ENCODE results near the gene OR5B3. TPM values are rescaled to one million over a fixed set of nuclear protein-coding genes. Genes with fewer than 3 reads are reported as not detected.

The OR5B3 gene
- total RNA-seq, 2 donors from 2014 or later, result not detected

DNA sequence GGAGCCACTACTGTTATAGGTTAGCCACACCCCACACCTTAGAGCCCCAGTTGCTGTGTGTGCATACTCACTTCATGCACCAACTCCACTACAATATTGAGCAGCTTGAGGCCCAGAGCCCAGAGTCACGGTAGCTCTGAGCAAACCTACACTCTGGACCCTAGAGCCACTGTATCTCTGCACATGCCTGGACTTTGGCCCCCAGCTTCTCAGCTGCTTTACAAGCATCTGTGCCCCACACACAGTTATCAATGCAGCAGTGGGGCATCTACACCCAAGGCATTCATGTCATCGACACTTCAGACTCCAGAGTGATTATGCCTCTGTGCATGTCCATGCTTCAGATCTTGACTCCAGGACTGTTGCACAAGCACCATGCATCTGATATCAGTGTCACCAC lies 37.6 kb upstream of the OR5B3 start:
- Mint-ChIP-seq H3K27me3 (ENCODE audit: insufficient read depth) (no peaks in the 10 kb centered on the region), H3K36me3 (ENCODE audit: low read depth) (no peaks in the 10 kb centered on the region), H3K27ac (no peak overlapping the region), H3K4me1 (no peaks in the 10 kb centered on the region), H3K9me3 (peaks cover 11% of the 10 kb centered on the region), H3K4me3 (no peak overlapping the region)
- H3K36me3 ChIP-seq (ENCODE audit: control insufficient read depth, insufficient read depth, low read length), result no peaks in the 10 kb centered on the region
- WGBS, 2 experiments (ENCODE audit: insufficient coverage in 1 of 2, insufficient read length in 1 of 2), result 86% methylated on average over 1 to 2 of the region's 2 CpGs
- DNase-seq, result no peak
- H3K4me3 ChIP-seq (ENCODE audit: low read length), result no peak overlapping the region
- H3K27me3 ChIP-seq (ENCODE audit: control insufficient read depth, insufficient read depth, low read length, poor library complexity, severe bottlenecking), result no peaks in the 10 kb centered on the region
- H3K9ac ChIP-seq (ENCODE audit: extremely low read depth, low read length, poor library complexity, severe bottlenecking), result no peak overlapping the region
- H3K27ac ChIP-seq (ENCODE audit: low read depth, low read length), result no peak overlapping the region
- H3K9me3 ChIP-seq (ENCODE audit: control insufficient read depth, low read length), result no peaks in the 10 kb centered on the region
- TF ChIP-seq, protein P1, sequence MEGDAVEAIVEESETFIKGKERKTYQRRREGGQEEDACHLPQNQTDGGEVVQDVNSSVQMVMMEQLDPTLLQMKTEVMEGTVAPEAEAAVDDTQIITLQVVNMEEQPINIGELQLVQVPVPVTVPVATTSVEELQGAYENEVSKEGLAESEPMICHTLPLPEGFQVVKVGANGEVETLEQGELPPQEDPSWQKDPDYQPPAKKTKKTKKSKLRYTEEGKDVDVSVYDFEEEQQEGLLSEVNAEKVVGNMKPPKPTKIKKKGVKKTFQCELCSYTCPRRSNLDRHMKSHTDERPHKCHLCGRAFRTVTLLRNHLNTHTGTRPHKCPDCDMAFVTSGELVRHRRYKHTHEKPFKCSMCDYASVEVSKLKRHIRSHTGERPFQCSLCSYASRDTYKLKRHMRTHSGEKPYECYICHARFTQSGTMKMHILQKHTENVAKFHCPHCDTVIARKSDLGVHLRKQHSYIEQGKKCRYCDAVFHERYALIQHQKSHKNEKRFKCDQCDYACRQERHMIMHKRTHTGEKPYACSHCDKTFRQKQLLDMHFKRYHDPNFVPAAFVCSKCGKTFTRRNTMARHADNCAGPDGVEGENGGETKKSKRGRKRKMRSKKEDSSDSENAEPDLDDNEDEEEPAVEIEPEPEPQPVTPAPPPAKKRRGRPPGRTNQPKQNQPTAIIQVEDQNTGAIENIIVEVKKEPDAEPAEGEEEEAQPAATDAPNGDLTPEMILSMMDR (conservative IDR thresholded peaks at IDR 0.05), result no peak
- H3K4me1 ChIP-seq (ENCODE audit: control insufficient read depth, insufficient read depth, low read length), result no peaks in the 10 kb centered on the region

DNA sequence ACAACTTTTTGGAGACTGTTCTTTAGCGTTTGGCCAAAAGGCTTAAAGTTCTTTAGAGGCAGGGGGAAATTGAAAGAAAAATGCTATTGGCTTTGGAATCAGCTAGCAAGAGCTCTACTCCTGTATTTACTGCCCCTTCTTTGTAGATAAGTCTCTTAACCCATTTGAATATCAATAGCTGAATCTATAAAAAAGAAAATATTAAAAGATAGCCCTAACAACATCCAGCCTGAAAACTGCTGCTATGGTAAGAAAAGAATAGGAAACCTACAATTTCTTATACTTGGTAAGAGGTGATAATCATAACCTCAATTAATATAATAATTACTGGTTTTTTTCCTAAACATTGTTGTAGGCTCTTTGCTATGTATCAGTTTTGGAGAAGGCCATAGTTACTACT lies 35.5 kb upstream of the OR5B3 start, which contains the start of gene OR5B12:
OR5B12 (minus strand) TSS at position 101 of the 400 bp plus-strand sequence. CDS start 2,085 bp downstream, outside the sequence.
- Histone ChIP-seq H3K9ac (ENCODE audit: extremely low read depth, low read length, poor library complexity, severe bottlenecking) (no peak within 1 kb of the TSS), H3K4me3 (ENCODE audit: low read length) (no peak within 1 kb of the TSS), H3K27ac (ENCODE audit: low read depth, low read length) (no peak within 1 kb of the TSS), H3K4me1 (ENCODE audit: control insufficient read depth, insufficient read depth, low read length) (no peaks in the 10 kb centered on the region), H3K36me3 (ENCODE audit: control insufficient read depth, insufficient read depth, low read length) (no peaks in the 10 kb centered on the region), H3K27me3 (ENCODE audit: control insufficient read depth, insufficient read depth, low read length, poor library complexity, severe bottlenecking) (no peaks in the 10 kb centered on the region), H3K9me3 (ENCODE audit: control insufficient read depth, low read length) (no peaks in the 10 kb centered on the region)
- 83% methylated on average over 1 of the region's 1 CpG; no CpG with 5 or more reads in 1 of the 2 experiments for WGBS, 2 experiments (ENCODE audit: insufficient coverage in 1 of 2, insufficient read length in 1 of 2)
- no peaks in the 10 kb centered on the region for H3K4me1 Mint-ChIP-seq
- DNase-seq, result no peak
- H3K4me3 Mint-ChIP-seq, result no peak within 1 kb of the TSS
- H3K27me3 Mint-ChIP-seq (ENCODE audit: insufficient read depth), result no peaks in the 10 kb centered on the region
- H3K36me3 Mint-ChIP-seq (ENCODE audit: low read depth), result no peaks in the 10 kb centered on the region
- TF ChIP-seq, protein P1 (conservative IDR thresholded peaks at IDR 0.05), result no peak
- no peak within 1 kb of the TSS for H3K27ac Mint-ChIP-seq
- peaks cover 7% of the 10 kb centered on the region for H3K9me3 Mint-ChIP-seq

- Histone ChIP-seq H3K9ac (ENCODE audit: extremely low read depth, low read length, poor library complexity, severe bottlenecking) (no peak overlapping the region), H3K27me3 (ENCODE audit: control insufficient read depth, insufficient read depth, low read length, poor library complexity, severe bottlenecking) (no peaks in the 10 kb centered on the region), H3K27ac (ENCODE audit: low read depth, low read length) (no peak overlapping the region), H3K9me3 (ENCODE audit: control insufficient read depth, low read length) (no peaks in the 10 kb centered on the region), H3K4me3 (ENCODE audit: low read length) (no peak overlapping the region), H3K36me3 (ENCODE audit: control insufficient read depth, insufficient read depth, low read length) (no peaks in the 10 kb centered on the region), H3K4me1 (ENCODE audit: control insufficient read depth, insufficient read depth, low read length) (no peaks in the 10 kb centered on the region)
- 49 to 76% methylated on average over 3 to 4 of the region's 4 CpGs for WGBS, 2 experiments (ENCODE audit: insufficient coverage in 1 of 2, insufficient read length in 1 of 2)
- TF ChIP-seq, protein P1 (conservative IDR thresholded peaks at IDR 0.05), result no peak
- no peaks in the 10 kb centered on the region for H3K9me3 Mint-ChIP-seq
- no peak for DNase-seq
- H3K36me3 Mint-ChIP-seq (ENCODE audit: low read depth), result no peaks in the 10 kb centered on the region
- H3K4me1 Mint-ChIP-seq, result no peaks in the 10 kb centered on the region
- no peak overlapping the region for H3K27ac Mint-ChIP-seq
- no peaks in the 10 kb centered on the region for H3K27me3 Mint-ChIP-seq (ENCODE audit: insufficient read depth)
- no peak overlapping the region for H3K4me3 Mint-ChIP-seq
These were observed 31.8 kb upstream of the OR5B3 start for GRCh38 chr11:58438486-58438885.

All from endodermal cell (in vitro differentiated cells).